Endothelial cell of umbilical vein (primary cell): ENCODE measurements around the gene TCERG1L. TPM values are rescaled to one million over a fixed set of nuclear protein-coding genes. Genes with fewer than 3 reads are reported as not detected.

ENCODE experiments used
- BruUV-seq: library from RNA; stranded (reverse); fragments of 400-500 nt; replicated peaks from 2 replicates; lab custom pipeline; 2021; lab: Mats Ljungman, UMichigan
- CTCF ChIA-PET: fragments of 300-600, 350-600 bp; sonication (Branson Sonifier 250); formaldehyde crosslinking; loops from one replicate; lab custom pipeline; 2021; ENCODE audit warnings: antibody characterized with exemption, inconsistent platforms; lab: Charles Lee
- POLR2A ChIA-PET: fragments of 300-600, 350-600 bp; sonication (Branson Sonifier 250); formaldehyde crosslinking; loops from one replicate; lab custom pipeline; 2021; ENCODE audit warnings: antibody characterized with exemption, inconsistent platforms; lab: Charles Lee
- DNase-seq: peaks from one replicate; pipeline ENCODE4 v3.0.0-alpha.2; 2011; ENCODE audit warnings: low read depth, low spot score
- FAIRE-seq: peaks from 2 replicates; lab custom pipeline; 2011; peaks lifted over from hg19 to GRCh38; lab: Jason Lieb, UNC
- H2AFZ ChIP-seq: 2 replicates; pipeline ENCODE4 v1.6.0; 2012; ENCODE audit warnings: low read depth, low read length, control low read depth, inconsistent platforms
- H3K27ac ChIP-seq: 2 replicates; pipeline ENCODE4 v1.5.1; 2011; ENCODE audit warnings: low read depth, mild to moderate bottlenecking, control low read depth, low read length, moderate library complexity; ENCODE audit not compliant: insufficient read depth
- H3K27me3 ChIP-seq, 2 experiments: 2 replicates each; pipeline versions ENCODE4 v1.6.0 to v1.6.1; 2011; ENCODE audit warnings: low read length in 2 of 2, mixed read lengths in 1 of 2; ENCODE audit not compliant: control insufficient read depth in 2 of 2, insufficient read depth in 2 of 2
- H3K36me3 ChIP-seq, 2 experiments: 2 replicates in 1 of 2; 3 replicates in 1 of 2; pipeline ENCODE4 v1.5.1; 2011; ENCODE audit warnings: low read length in 2 of 2, mild to moderate bottlenecking in 1 of 2, moderate library complexity in 1 of 2; ENCODE audit not compliant: control insufficient read depth in 2 of 2, insufficient read depth in 2 of 2; ENCODE audit errors: extremely low read depth in 1 of 2
- H3K4me1 ChIP-seq: 3 replicates; pipeline ENCODE4 v1.5.1; 2011; ENCODE audit warnings: mild to moderate bottlenecking, low read length; ENCODE audit not compliant: control insufficient read depth, insufficient read depth; ENCODE audit errors: extremely low read depth
- H3K4me2 ChIP-seq: 2 replicates; pipeline ENCODE4 v1.6.1; 2011; ENCODE audit warnings: low read length, control low read depth, mixed read lengths; ENCODE audit not compliant: insufficient read depth
- H3K4me3 ChIP-seq, 3 experiments: fragments of 200-600 bp in 1 of 3; sonication (generic), shearing (Covaris generic) in 1 of 3; replicated peaks in 1 of 3; 2 replicates each; pipeline ENCODE4 v1.5.1; 2011 to 2016; ENCODE audit warnings: control low read depth in 3 of 3, low read length in 3 of 3, mild to moderate bottlenecking in 2 of 3, inconsistent platforms in 1 of 3, low read depth in 1 of 3, moderate library complexity in 1 of 3; ENCODE audit not compliant: insufficient read depth in 1 of 3
- H3K79me2 ChIP-seq: 2 replicates; pipeline ENCODE4 v1.6.0; 2012; ENCODE audit warnings: low read length, inconsistent platforms; ENCODE audit not compliant: control insufficient read depth, insufficient read depth
- H3K9ac ChIP-seq: replicated peaks from 2 replicates; pipeline ENCODE3; 2011; ENCODE audit warnings: low read length, control low read depth; ENCODE audit not compliant: insufficient read depth; ENCODE audit errors: extremely low read depth
- H3K9me1 ChIP-seq: replicated peaks from 3 replicates; pipeline ENCODE4 v1.6.0; 2011; ENCODE audit warnings: mild to moderate bottlenecking, low read length; ENCODE audit not compliant: control insufficient read depth, insufficient read depth; ENCODE audit errors: extremely low read depth
- H3K9me3 ChIP-seq: replicated peaks from 2 replicates; pipeline ENCODE4 v1.5.1; 2012; ENCODE audit warnings: low read length, inconsistent platforms; ENCODE audit not compliant: control insufficient read depth, insufficient read depth
- H4K20me1 ChIP-seq: replicated peaks from 2 replicates; pipeline ENCODE3; 2011; ENCODE audit warnings: mild to moderate bottlenecking, low read length; ENCODE audit not compliant: control insufficient read depth, insufficient read depth; ENCODE audit errors: extremely low read depth
- CTCF ChIP-seq, 2 donors: IDR thresholded peaks; 1 replicate in 1 of 2; 2 replicates in 1 of 2; pipeline ENCODE4 v1.5.1; 2011; ENCODE audit warnings: low read length in 2 of 2, mild to moderate bottlenecking in 2 of 2, moderate library complexity in 2 of 2, control low read depth in 1 of 2, inconsistent platforms in 1 of 2, low read depth in 1 of 2; ENCODE audit not compliant: insufficient read depth in 1 of 2; ENCODE audit errors: extremely low read depth in 1 of 2
- EZH2 ChIP-seq: IDR thresholded peaks from 2 replicates; pipeline ENCODE4 v1.6.1; 2012; ENCODE audit warnings: borderline replicate concordance, low read depth, mild to moderate bottlenecking, moderate library complexity, low read length, inconsistent platforms; ENCODE audit not compliant: severe bottlenecking
- FOS ChIP-seq: IDR thresholded peaks from 2 replicates; pipeline ENCODE4 v1.6.1; 2011; ENCODE audit warnings: mild to moderate bottlenecking, low read length, moderate library complexity, borderline replicate concordance; ENCODE audit not compliant: insufficient read depth
- GATA2 ChIP-seq: IDR thresholded peaks from 2 replicates; pipeline ENCODE4 v1.7.0; 2011; ENCODE audit warnings: low read depth, mild to moderate bottlenecking, moderate library complexity, mixed read lengths, low read length; ENCODE audit not compliant: insufficient read length, insufficient read depth
- JUN ChIP-seq: IDR thresholded peaks from 2 replicates; pipeline ENCODE4 v1.6.1; 2011; ENCODE audit warnings: borderline replicate concordance, low read depth; ENCODE audit not compliant: insufficient read length, insufficient read depth
- MAX ChIP-seq: IDR thresholded peaks from 2 replicates; pipeline ENCODE4 v1.6.1; 2011; ENCODE audit not compliant: insufficient read depth, insufficient read length
- MYC ChIP-seq: IDR thresholded peaks from one replicate; pipeline ENCODE4 v1.6.1; 2011; ENCODE audit warnings: mild to moderate bottlenecking, low read depth, low read length
- POLR2A ChIP-seq: IDR thresholded peaks from 2 replicates; pipeline ENCODE4 v1.6.1; 2012; ENCODE audit warnings: low read depth, mild to moderate bottlenecking, control low read depth, low read length
- POLR2AphosphoS5 ChIP-seq: IDR thresholded peaks from 2 replicates; pipeline ENCODE4 v1.6.1; 2012; ENCODE audit warnings: low read depth, mild to moderate bottlenecking, control low read depth, low read length, moderate library complexity; ENCODE audit not compliant: insufficient read depth
- dilution Hi-C: fragments of 300-500 bp; cut with MboI; formaldehyde crosslinking; loops from one replicate; pipeline ENCODE4 v1.15.0; 2019; ENCODE audit warnings: low sequenced_read_pairs; ENCODE audit not compliant: extremely low pct_ligation_motif_present
- intact Hi-C: fragments of 100-400 bp; cut with micrococcal nuclease; formaldehyde crosslinking; loops from one replicate; pipeline ENCODE4 v1.10.0; 2022
- polyA plus RNA-seq, 4 experiments: library from polyadenylated mRNA; depleted of rRNA in 3 of 4; stranded (reverse) in 3 of 4; unstranded in 1 of 4; fragments of >200 nt; gene quantifications; 2 replicates each; pipeline versions ENCODE4 v1.2.1 to v1.2.3, GENCODE V29; 2011 to 2012; ENCODE audit warnings: missing spikeins in 1 of 4
- total RNA-seq: library from RNA; stranded (reverse); gene quantifications from 2 replicates; pipeline ENCODE4 v1.2.3, GENCODE V29; 2021

Gene TCERG1L
- total and polyA plus RNA-seq, 2 donors (not counting 3 experiments of a cell fraction or from before 2014, with no cell fraction given): not detected

- Histone ChIP-seq H3K27me3 (no peaks in the 10 kb centered on the region), H3K4me1 (no peaks in the 10 kb centered on the region), H3K27ac (no peak overlapping the region), H3K79me2 (no peaks in the 10 kb centered on the region), H4K20me1 (no peaks in the 10 kb centered on the region), H3K9me1 (no peaks in the 10 kb centered on the region), H2AFZ (no peak overlapping the region), H3K36me3 (no peaks in the 10 kb centered on the region), H3K9me3 (peaks cover 6% of the 10 kb centered on the region), H3K4me3 (no peak overlapping the region), H3K9ac (no peak overlapping the region), H3K4me2 (no peak overlapping the region)
- POLR2A ChIA-PET: no interaction called here
- FAIRE-seq (no peak), DNase-seq (no peak)
- TF ChIP-seq EZH2 (no peak), MAX (no peak), MYC (no peak), POLR2A (no peak), POLR2AphosphoS5 (no peak), CTCF (IDR thresholded peaks at IDR 0.05; ENCODE audit: extremely low read depth in 1 of 2, insufficient read depth in 1 of 2, low read depth in 1 of 2, low read length in 2 of 2) (no peak), JUN (no peak), GATA2 (no peak), FOS (no peak)
- intact Hi-C loops: no loop called here
- CTCF ChIA-PET: no interaction called here
- dilution Hi-C loops: no loop called here
- BruUV-seq: no TSS peak
These were observed 150.4 kb downstream of the TCERG1L start for GRCh38 chr10:131161087-131161486.
